Neuron (in vitro differentiated cells): ENCODE results near the gene RAB44.
"Not testable (repeated sequence)": the region's sequence is repeated elsewhere in the genome, so short reads cannot be mapped to it uniquely, and the experiment has no call there.

Source experiments
- H2AFZ ChIP-seq: one replicate; pipeline ENCODE4 v1.6.1; 2013; ENCODE audit warnings: low read depth, mild to moderate bottlenecking, inconsistent platforms, low read length, moderate library complexity
- H3K27me3 ChIP-seq: one replicate; pipeline ENCODE4 v1.6.1; 2013; ENCODE audit warnings: low read length; ENCODE audit not compliant: insufficient read depth
- H3K36me3 ChIP-seq: one replicate; pipeline ENCODE4 v1.6.1; 2013; ENCODE audit warnings: low read length; ENCODE audit not compliant: insufficient read depth
- H3K4me1 ChIP-seq: one replicate; pipeline ENCODE4 v1.6.1; 2013; ENCODE audit warnings: low read length; ENCODE audit not compliant: insufficient read depth
- H3K4me3 ChIP-seq: 2 replicates; pipeline ENCODE4 v1.5.1; 2013; ENCODE audit warnings: mild to moderate bottlenecking, low read length, moderate library complexity
- H3K9me3 ChIP-seq: one replicate; pipeline ENCODE4 v1.6.1; 2013; ENCODE audit warnings: low read length

The RAB44 gene, protein sequence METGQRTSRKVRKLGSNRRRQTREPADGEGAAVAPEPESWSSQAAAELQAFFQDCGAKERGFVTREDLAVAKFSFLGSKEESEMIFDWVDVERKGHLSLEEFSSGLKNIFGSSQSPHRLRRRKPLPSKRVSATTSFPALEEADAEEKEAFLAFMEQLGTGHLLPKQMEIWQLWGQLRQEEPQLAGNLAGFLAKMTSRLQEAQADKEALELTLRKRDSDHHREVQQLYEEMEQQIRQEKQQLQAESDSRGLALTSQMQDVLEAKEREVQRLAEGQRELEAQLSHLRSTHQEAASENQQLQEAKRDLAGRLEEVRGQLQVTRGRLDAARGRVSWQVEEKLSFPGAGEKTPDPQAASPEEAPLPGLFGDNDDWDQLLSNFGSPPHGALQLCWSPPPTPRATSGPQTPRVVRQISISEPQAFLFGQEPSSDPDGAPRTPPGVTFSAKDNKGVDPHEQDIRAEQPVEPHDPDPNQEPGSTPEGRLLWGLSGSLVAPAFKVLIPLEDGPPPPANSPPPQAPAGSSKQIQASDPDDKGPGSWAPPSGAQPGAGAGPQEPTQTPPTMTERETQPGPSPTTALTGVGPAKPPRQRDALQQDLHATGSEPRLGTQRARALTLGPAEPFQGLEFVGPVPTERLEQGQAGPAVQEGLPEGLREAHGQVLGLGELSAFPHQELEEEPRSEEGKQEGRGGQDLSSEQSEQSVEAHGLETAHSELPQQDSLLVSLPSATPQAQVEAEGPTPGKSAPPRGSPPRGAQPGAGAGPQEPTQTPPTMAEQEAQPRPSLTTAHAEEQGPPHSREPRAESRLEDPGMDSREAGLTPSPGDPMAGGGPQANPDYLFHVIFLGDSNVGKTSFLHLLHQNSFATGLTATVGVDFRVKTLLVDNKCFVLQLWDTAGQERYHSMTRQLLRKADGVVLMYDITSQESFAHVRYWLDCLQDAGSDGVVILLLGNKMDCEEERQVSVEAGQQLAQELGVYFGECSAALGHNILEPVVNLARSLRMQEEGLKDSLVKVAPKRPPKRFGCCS

GRCh38 chr6:36697481-36697903 lies at the start of gene RAB44:
Gene RAB44 (plus strand): TSS chr6:36697826. CDS start chr6:36704236, 6,410 bp downstream.
- H3K4me3 ChIP-seq, result no peak within 1 kb of the TSS
- H2AFZ ChIP-seq, result no peak within 1 kb of the TSS
- H3K9me3 ChIP-seq, result no peaks in the 10 kb centered on the region
- H3K36me3 ChIP-seq, result no peaks in the 10 kb centered on the region
- no peaks in the 10 kb centered on the region for H3K27me3 ChIP-seq
- H3K4me1 ChIP-seq, result no peaks in the 10 kb centered on the region

DNA sequence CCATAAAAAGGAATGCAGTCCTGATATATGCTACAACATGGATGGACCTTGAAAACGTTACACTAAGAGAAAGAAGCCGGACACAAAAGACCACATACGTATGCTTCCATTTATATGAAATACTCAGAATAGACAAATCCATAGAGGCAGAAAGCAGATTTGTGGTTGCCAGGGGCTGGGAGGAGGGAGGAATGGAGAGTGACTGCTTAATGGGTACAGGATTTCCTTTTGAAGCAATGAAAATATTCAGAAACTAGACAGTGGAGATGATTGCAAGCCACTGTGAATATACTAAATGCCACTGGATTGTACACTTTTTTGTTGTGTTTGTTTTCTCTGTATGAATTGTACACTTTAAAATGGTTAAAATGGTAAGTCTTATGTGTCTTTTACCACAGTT lies 48.5 kb upstream of the RAB44 start:
- Histone ChIP-seq H3K4me1 (peaks cover 4% of the 10 kb centered on the region), H3K36me3 (no peaks in the 10 kb centered on the region), H2AFZ (no peak overlapping the region), H3K4me3 (no peak overlapping the region), H3K27me3 (no peaks in the 10 kb centered on the region), H3K9me3 (no peaks in the 10 kb centered on the region)

GRCh38 chr6:36649701-36650484 lies 47.7 kb upstream of the RAB44 start:
- Histone ChIP-seq H3K36me3 (no peaks in the 10 kb centered on the region), H3K4me3 (no peak overlapping the region), H3K4me1 (peaks cover 6% of the 10 kb centered on the region), H2AFZ (no peak overlapping the region), H3K27me3 (no peaks in the 10 kb centered on the region), H3K9me3 (no peaks in the 10 kb centered on the region)

GRCh38 chr6:36650848-36651478 lies 46.7 kb upstream of the RAB44 start:
- H3K9me3 ChIP-seq, result no peaks in the 10 kb centered on the region
- H3K27me3 ChIP-seq, result no peaks in the 10 kb centered on the region
- no peaks in the 10 kb centered on the region for H3K36me3 ChIP-seq
- no peak overlapping the region for H2AFZ ChIP-seq
- H3K4me1 ChIP-seq, result peaks cover 7% of the 10 kb centered on the region
- H3K4me3 ChIP-seq, result no peak overlapping the region

DNA sequence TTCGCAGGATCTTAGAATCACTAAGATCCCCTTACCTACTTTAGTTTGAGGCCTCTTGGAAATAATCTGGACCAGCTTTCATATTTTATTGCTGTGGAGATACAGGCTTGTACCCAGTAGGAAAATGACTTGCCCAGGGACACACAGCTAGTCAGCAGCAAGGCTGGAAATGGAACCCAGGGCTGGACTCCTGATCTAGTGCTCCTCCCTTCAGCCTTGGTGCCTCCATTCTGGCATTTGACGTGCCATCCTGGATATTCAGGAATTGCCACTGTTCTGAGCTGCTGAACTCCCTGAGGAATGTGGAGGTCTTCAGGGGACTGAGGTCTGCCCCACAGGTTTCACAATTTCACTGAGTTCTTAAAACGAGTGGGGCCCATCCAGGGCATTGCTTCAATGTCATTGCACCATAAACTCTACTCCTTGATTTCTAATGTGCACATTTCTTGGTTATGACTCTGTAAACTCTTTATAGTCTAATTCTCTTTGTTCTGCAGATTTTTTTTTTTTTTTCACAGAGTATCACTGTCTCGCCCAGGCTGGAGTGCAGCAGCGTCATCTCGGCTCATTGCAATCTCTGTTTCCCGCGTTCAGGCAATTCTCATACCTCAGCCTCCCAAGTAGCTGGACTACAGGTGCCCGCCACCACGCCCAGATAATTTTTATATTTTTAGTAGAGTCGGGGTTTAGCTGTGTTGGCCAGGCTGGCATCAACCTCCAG lies 45.8 kb upstream of the RAB44 start:
- Histone ChIP-seq H3K36me3 (no peaks in the 10 kb centered on the region), H3K9me3 (no peaks in the 10 kb centered on the region), H2AFZ (no peak overlapping the region), H3K27me3 (no peaks in the 10 kb centered on the region), H3K4me3 (no peak overlapping the region), H3K4me1 (peaks cover 7% of the 10 kb centered on the region)

- H3K27me3 ChIP-seq, H3K9me3 ChIP-seq, H3K36me3 ChIP-seq, H3K4me1 ChIP-seq, H2AFZ ChIP-seq, H3K4me3 ChIP-seq: not testable (repeated sequence)
Observed at GRCh38 chr6:36654469-36654868, 43.2 kb upstream of the RAB44 start.

- Histone ChIP-seq H3K27me3 (no peaks in the 10 kb centered on the region), H3K4me3 (no peak overlapping the region), H3K9me3 (no peaks in the 10 kb centered on the region), H3K36me3 (no peaks in the 10 kb centered on the region), H3K4me1 (peaks cover 3% of the 10 kb centered on the region), H2AFZ (no peak overlapping the region)
Observed at GRCh38 chr6:36655085-36655724, 42.4 kb upstream of the RAB44 start.

DNA sequence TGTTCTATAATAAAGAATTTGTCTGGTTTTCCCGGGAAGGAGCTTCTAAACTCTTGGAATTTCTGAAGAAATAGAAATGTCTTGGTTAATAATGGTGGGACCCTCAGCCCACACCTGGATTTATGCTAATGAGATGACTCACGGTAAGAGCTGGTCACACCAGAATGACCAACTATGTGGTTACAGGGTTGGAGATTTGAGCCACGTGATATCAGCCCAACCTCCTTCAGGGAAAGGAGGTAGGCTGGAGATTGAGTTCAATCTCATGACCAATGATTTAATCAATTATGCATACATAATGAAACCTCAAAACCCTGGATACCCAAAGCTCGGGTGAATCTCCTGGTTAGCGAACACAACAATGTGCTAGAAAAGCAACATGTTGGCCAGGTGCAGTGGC lies 41.2 kb upstream of the RAB44 start:
- Histone ChIP-seq H3K9me3 (peaks cover 2% of the 10 kb centered on the region), H3K36me3 (no peaks in the 10 kb centered on the region), H3K27me3 (no peaks in the 10 kb centered on the region), H2AFZ (no peak overlapping the region), H3K4me3 (no peak overlapping the region), H3K4me1 (peaks cover 3% of the 10 kb centered on the region)

DNA sequence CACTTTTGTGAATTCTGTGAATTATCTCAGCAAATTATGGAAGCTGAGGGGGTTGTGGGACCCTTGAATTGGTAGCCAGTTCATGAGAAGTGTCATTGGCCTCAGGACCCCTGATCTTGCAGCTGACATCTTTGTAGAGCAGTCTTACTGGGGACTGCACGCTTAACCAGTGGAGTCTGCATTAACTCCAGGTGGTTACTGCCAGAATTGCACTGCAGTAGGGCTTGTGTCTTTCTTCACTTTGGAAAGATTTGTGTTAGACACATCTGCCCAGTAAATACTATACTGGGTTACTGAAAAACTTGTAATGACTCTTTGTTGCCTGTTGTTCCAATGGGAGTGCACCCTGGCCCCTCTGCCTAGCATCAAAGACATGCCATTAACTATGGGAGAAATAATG lies 40.4 kb upstream of the RAB44 start:
- H3K27me3 ChIP-seq, result no peaks in the 10 kb centered on the region
- H3K4me1 ChIP-seq, result peaks cover 3% of the 10 kb centered on the region
- peaks cover 2% of the 10 kb centered on the region for H3K9me3 ChIP-seq
- H3K36me3 ChIP-seq, result no peaks in the 10 kb centered on the region
- H2AFZ ChIP-seq, result no peak overlapping the region
- no peak overlapping the region for H3K4me3 ChIP-seq

GRCh38 chr6:36657942-36658544 lies 39.6 kb upstream of the RAB44 start:
- H3K4me3 ChIP-seq, result no peak overlapping the region
- H3K27me3 ChIP-seq, result no peaks in the 10 kb centered on the region
- H3K9me3 ChIP-seq, result peaks cover 2% of the 10 kb centered on the region
- H3K4me1 ChIP-seq, result peaks cover 3% of the 10 kb centered on the region
- no peak overlapping the region for H2AFZ ChIP-seq
- no peaks in the 10 kb centered on the region for H3K36me3 ChIP-seq

GRCh38 chr6:36659271-36659670 lies 38.4 kb upstream of the RAB44 start:
- Histone ChIP-seq H2AFZ (no peak overlapping the region), H3K27me3 (no peaks in the 10 kb centered on the region), H3K4me1 (peaks cover 3% of the 10 kb centered on the region), H3K9me3 (peaks cover 2% of the 10 kb centered on the region), H3K36me3 (no peaks in the 10 kb centered on the region), H3K4me3 (no peak overlapping the region)
